A549 (cell line): ENCODE results near the gene TSPAN5. TPM values are rescaled to one million over a fixed set of nuclear protein-coding genes. Genes with fewer than 3 reads are reported as not detected.

Experiments used
- ATAC-seq, 2 experiments: fragments of 200-7000 bp in 1 of 2; fragments of >200 bp in 1 of 2; cut with Nextera tagmentation in 1 of 2; cut with Tn5 transposase in 1 of 2; 3 replicates each; pipeline versions ENCODE4 v1.8.0 to v1.9.1; 2018 to 2020; ENCODE audit warnings: mild to moderate bottlenecking in 1 of 2, moderate library complexity in 1 of 2
- CTCF ChIA-PET: fragments of 300-600 bp; sonication (Branson Sonifier 250); formaldehyde crosslinking; extraction: SDS; loops from one replicate; lab custom pipeline; 2021; ENCODE audit warnings: antibody characterized with exemption, inconsistent platforms; lab: Yijun Ruan, JAX
- POLR2A ChIA-PET: fragments of 350-600 bp; formaldehyde crosslinking; extraction: SDS; loops from one replicate; lab custom pipeline; 2021; ENCODE audit warnings: antibody characterized with exemption, inconsistent platforms; lab: Yijun Ruan, JAX
- DNase-seq, 2 experiments: peaks; one replicate each; pipeline versions ENCODE4 v3.0.0 to v3.0.0-alpha.2; 2011 to 2016; ENCODE audit warnings: low read depth in 1 of 2, low spot score in 1 of 2
- FAIRE-seq: peaks from 2 replicates; lab custom pipeline; 2011; peaks lifted over from hg19 to GRCh38; lab: Jason Lieb, UNC
- H3K27ac ChIP-seq, 2 experiments: fragments of >200 bp; sonication (Bioruptor Twin); formaldehyde crosslinking; 3 replicates each; pipeline ENCODE4 v1.5.1; 2016 to 2017
- H3K4me1 ChIP-seq: fragments of >200 bp; sonication (Bioruptor Twin); formaldehyde crosslinking; 3 replicates; pipeline ENCODE4 v1.6.1; 2016
- H3K4me2 ChIP-seq: fragments of >200 bp; sonication (Bioruptor Twin); formaldehyde crosslinking; 3 replicates; pipeline ENCODE4 v1.6.1; 2016
- H3K4me3 ChIP-seq: fragments of >200 bp; sonication (Bioruptor Twin); formaldehyde crosslinking; 3 replicates; pipeline ENCODE4 v1.5.1; 2016
- H3K9me3 ChIP-seq: fragments of >200 bp; sonication (Bioruptor Twin); formaldehyde crosslinking; 3 replicates; pipeline ENCODE4 v1.6.1; 2016
- ATOH8 ChIP-seq: fragments of 250-450 bp; sonication (Bioruptor Pico); IDR thresholded peaks from 2 replicates; pipeline ENCODE4 v1.5.0; 2020; ENCODE audit warnings: low read depth, mild to moderate bottlenecking, moderate library complexity
- BCL3 ChIP-seq: fragments of >200 bp; sonication (Bioruptor Twin); formaldehyde crosslinking; IDR thresholded peaks from 3 replicates; pipeline ENCODE4 v1.6.1; 2016
- BHLHE40 ChIP-seq: IDR thresholded peaks from 2 replicates; pipeline ENCODE4 v1.6.1; 2012; ENCODE audit warnings: low read depth, low read length, inconsistent platforms
- CBX2 ChIP-seq: fragments of 200-600 bp; sonication (generic); IDR thresholded peaks from 2 replicates; pipeline ENCODE4 v1.6.1; 2016; ENCODE audit warnings: low read depth, mild to moderate bottlenecking, borderline replicate concordance
- CHD2 ChIP-seq: fragments of 150-350 bp; IDR thresholded peaks from 2 replicates; pipeline ENCODE4 v1.6.1; 2014; ENCODE audit warnings: low read length; ENCODE audit not compliant: partially characterized antibody
- CHD4 ChIP-seq: fragments of 200-600 bp; sonication (generic); IDR thresholded peaks from 2 replicates; pipeline ENCODE4 v1.6.1; 2016; ENCODE audit warnings: antibody characterized with exemption, mild to moderate bottlenecking, borderline replicate concordance
- ESRRA ChIP-seq: fragments of 150-350 bp; IDR thresholded peaks from 2 replicates; pipeline ENCODE4 v1.6.1; 2014; ENCODE audit warnings: mild to moderate bottlenecking, low read length, borderline replicate concordance
- FOXS1 ChIP-seq: fragments of 250-450 bp; sonication (Bioruptor Pico); IDR thresholded peaks from 2 replicates; pipeline ENCODE4 v1.5.0; 2020; ENCODE audit warnings: mild to moderate bottlenecking, moderate library complexity
- HES2 ChIP-seq: fragments of >200 bp; sonication (Bioruptor Twin); formaldehyde crosslinking; IDR thresholded peaks from 2 replicates; pipeline ENCODE4 v1.6.1; 2016
- HOXB13 ChIP-seq: fragments of 250-450 bp; sonication (Bioruptor Pico); IDR thresholded peaks from 2 replicates; pipeline ENCODE4 v1.5.0; 2020; ENCODE audit warnings: low read depth, mild to moderate bottlenecking, moderate library complexity
- JUNB ChIP-seq: fragments of >200 bp; sonication (Bioruptor Twin); formaldehyde crosslinking; IDR thresholded peaks from 2 replicates; pipeline ENCODE4 v1.6.1; 2016
- MAFK ChIP-seq: fragments of 450-650 bp; IDR thresholded peaks from 2 replicates; pipeline ENCODE4 v1.6.1; 2014; ENCODE audit not compliant: partially characterized antibody
- MAX ChIP-seq: IDR thresholded peaks from 2 replicates; pipeline ENCODE4 v1.6.1; 2012
- MAZ ChIP-seq: fragments of 150-350 bp; IDR thresholded peaks from 2 replicates; pipeline ENCODE4 v1.6.1; 2014; ENCODE audit warnings: antibody characterized with exemption, low read depth, low read length, borderline replicate concordance
- NPAS2 ChIP-seq: fragments of 250-450 bp; sonication (Bioruptor Pico); IDR thresholded peaks from 2 replicates; pipeline ENCODE4 v1.8.0; 2022; ENCODE audit warnings: mild to moderate bottlenecking, moderate library complexity, borderline replicate concordance
- PHF8 ChIP-seq: fragments of 200-600 bp; sonication (generic); IDR thresholded peaks from 2 replicates; pipeline ENCODE4 v1.6.1; 2016; ENCODE audit warnings: low read depth, mild to moderate bottlenecking, antibody characterized with exemption, moderate library complexity, borderline replicate concordance
- RAD21 ChIP-seq, 2 experiments: fragments of >200 bp in 1 of 2; sonication (Bioruptor Twin) in 1 of 2; formaldehyde crosslinking in 1 of 2; IDR thresholded peaks in 1 of 2; conservative IDR thresholded peaks in 1 of 2; 2 replicates in 1 of 2; 3 replicates in 1 of 2; pipeline ENCODE4 v1.6.1; 2012 to 2018; ENCODE audit warnings: inconsistent platforms in 1 of 2
- RCOR1 ChIP-seq: fragments of 150-350 bp; IDR thresholded peaks from 2 replicates; pipeline ENCODE4 v1.6.1; 2014; ENCODE audit warnings: antibody characterized with exemption, low read length, low read depth
- REST ChIP-seq: fragments of 200-600 bp; sonication (generic); IDR thresholded peaks from 2 replicates; pipeline ENCODE4 v1.6.1; 2016; ENCODE audit warnings: antibody characterized with exemption, mild to moderate bottlenecking, moderate library complexity
- RFX5 ChIP-seq: fragments of 450-650 bp; IDR thresholded peaks from 2 replicates; pipeline ENCODE4 v1.7.1; 2014; ENCODE audit warnings: antibody characterized with exemption, mild to moderate bottlenecking, moderate library complexity
- TP53 ChIP-seq: fragments of 250-450 bp; sonication (Bioruptor Pico); IDR thresholded peaks from 2 replicates; pipeline ENCODE4 v1.5.0; 2021; ENCODE audit warnings: mild to moderate bottlenecking, moderate library complexity
- ZC3H11A ChIP-seq: fragments of 450-650 bp; IDR thresholded peaks from 2 replicates; pipeline ENCODE4 v1.6.1; 2014; ENCODE audit warnings: antibody characterized with exemption, mild to moderate bottlenecking
- WGBS: methylation state at CpG from one replicate; pipeline ENCODE4 v1.1.6; 2017; ENCODE audit errors: missing lambda C conversion rate; 5-methylcytosine and 5-hydroxymethylcytosine counted together
- polyA plus RNA-seq, 4 experiments: library from polyadenylated mRNA; depleted of rRNA in 3 of 4; stranded (reverse); fragments of >200 nt; fragmentation: RNase III in 1 of 4; extraction: RNeasy Plus Mini Kit Qiagen cat#74134 plus additional on column Dnase treatment in 1 of 4; gene quantifications; 2 replicates in 3 of 4; 3 replicates in 1 of 4; pipeline ENCODE4 v1.2.3, GENCODE V29; 2011 to 2017

The TSPAN5 gene
- polyA plus RNA-seq, 2 of the 4 experiments (the other 2 are of a cell fraction), result 9.5 to 12.4 TPM

- DNase-seq (no peak), ATAC-seq (no peak), FAIRE-seq (no peak)
- ChIA-PET POLR2A (no interaction called here), CTCF (no interaction called here)
- TF ChIP-seq CHD4 (no peak), NPAS2 (no peak), ESRRA (no peak), MAZ (no peak), RFX5 (no peak)
- Histone ChIP-seq H3K27ac (no peak overlapping the region), H3K4me3 (no peak overlapping the region), H3K4me1 (no peaks in the 10 kb centered on the region), H3K4me2 (no peak overlapping the region), H3K9me3 (no peaks in the 10 kb centered on the region)
- WGBS, result 82% methylated on average over 17 of the region's 17 CpGs
Observed at GRCh38 chr4:98546910-98547594, 111.4 kb downstream of the TSPAN5 start.

GRCh38 chr4:98544818-98545414 lies 113.5 kb downstream of the TSPAN5 start:
- no peak for ATAC-seq
- no peak for FAIRE-seq
- H3K4me3 ChIP-seq, result no peak overlapping the region
- ChIA-PET POLR2A (no interaction called here), CTCF (interaction anchor here (0.8 kb wide), 1 partner anchor 21 kb away, joined by 3 read pairs; no protein-coding TSS in a partner anchor)
- no peak overlapping the region for H3K27ac ChIP-seq
- no peak for DNase-seq
- H3K4me1 ChIP-seq, result no peaks in the 10 kb centered on the region
- no peak overlapping the region for H3K4me2 ChIP-seq
- WGBS, result 0% methylated on average over 1 of the region's 3 CpGs
- no peak for TF ChIP-seq HES2
- no peak for TF ChIP-seq ZC3H11A
- TF ChIP-seq MAFK, result no peak
- no peak for TF ChIP-seq RFX5
- no peak for TF ChIP-seq HOXB13 (CRISPR knock-in tag)
- no peak for TF ChIP-seq NPAS2
- no peak for TF ChIP-seq PHF8
- no peak for TF ChIP-seq BCL3
- TF ChIP-seq ATOH8, result no peak
- no peak for TF ChIP-seq JUNB
- H3K9me3 ChIP-seq, result no peaks in the 10 kb centered on the region

- no peak for TF ChIP-seq CHD2
- FAIRE-seq, result no peak
- Histone ChIP-seq H3K4me1 (no peaks in the 10 kb centered on the region), H3K4me3 (no peak overlapping the region), H3K9me3 (no peaks in the 10 kb centered on the region), H3K4me2 (no peak overlapping the region), H3K27ac (no peak overlapping the region)
- no peak for ATAC-seq
- WGBS, result 94% methylated on average over 5 of the region's 5 CpGs
- ChIA-PET CTCF (interaction anchor here (0.7 kb wide), 1 partner anchor 19 kb away, joined by 3 read pairs; no protein-coding TSS in a partner anchor), POLR2A (no interaction called here)
- no peak for DNase-seq
Observed at GRCh38 chr4:98544141-98544817, 114.1 kb downstream of the TSPAN5 start.

- FAIRE-seq (no peak), ATAC-seq (no peak), DNase-seq (no peak)
- no peak overlapping the region for H3K4me3 ChIP-seq
- H3K4me2 ChIP-seq, result no peak overlapping the region
- H3K9me3 ChIP-seq, result no peaks in the 10 kb centered on the region
- ChIA-PET POLR2A (no interaction called here), CTCF (no interaction called here)
- H3K27ac ChIP-seq, result no peak overlapping the region
- H3K4me1 ChIP-seq, result no peaks in the 10 kb centered on the region
- 56% methylated on average over 2 of the region's 2 CpGs for WGBS
- TF ChIP-seq TP53 (CRISPR knock-in tag) (no peak), FOXS1 (CRISPR knock-in tag) (no peak), CHD2 (no peak), RAD21 (conservative IDR thresholded peaks at IDR 0.05 in 1 of 2, IDR thresholded peaks at IDR 0.05 in 1 of 2) (no peak), REST (no peak), MAX (no peak), CBX2 (no peak), NPAS2 (no peak), RCOR1 (no peak), BHLHE40 (no peak)
Observed at GRCh38 chr4:98542011-98542410, 116.4 kb downstream of the TSPAN5 start.
